Large intestine (tissue), 12 donors: ENCODE data around the gene OR2D2. TPM values are rescaled to one million over a fixed set of nuclear protein-coding genes. Genes with fewer than 3 reads are reported as not detected.

Experiments used
- DNase-seq, 2 donors: peaks; one replicate each; pipeline versions ENCODE4 v3.0.0 to v3.0.0-alpha.2; 2013
- H3K27ac ChIP-seq: one replicate; pipeline ENCODE4 v1.5.1; 2013; ENCODE audit warnings: low read length
- H3K27me3 ChIP-seq: 2 replicates; pipeline ENCODE4 v1.6.1; 2013; ENCODE audit warnings: low read length; ENCODE audit not compliant: control insufficient read depth, insufficient read depth
- H3K36me3 ChIP-seq: 2 replicates; pipeline ENCODE4 v1.6.1; 2013; ENCODE audit warnings: low read length; ENCODE audit not compliant: control insufficient read depth, insufficient read depth
- H3K4me1 ChIP-seq: one replicate; pipeline ENCODE4 v1.6.1; 2013; ENCODE audit warnings: low read length; ENCODE audit not compliant: control insufficient read depth, insufficient read depth
- H3K4me3 ChIP-seq: one replicate; pipeline ENCODE4 v1.5.1; 2013; ENCODE audit warnings: low read length
- H3K9me3 ChIP-seq: one replicate; pipeline ENCODE4 v1.6.1; 2013; ENCODE audit warnings: mild to moderate bottlenecking, low read depth, low read length, moderate library complexity; ENCODE audit not compliant: control insufficient read depth
- WGBS: methylation state at CpG from one replicate; pipeline ENCODE4 v1.1.5; 2013; ENCODE audit warnings: low lambda C conversion rate; ENCODE audit not compliant: insufficient coverage; 5-methylcytosine and 5-hydroxymethylcytosine counted together
- long read RNA-seq, 11 donors: transcript quantifications; one replicate each; lab custom pipeline, GENCODE V29; 2026
- polyA plus RNA-seq: library from polyadenylated mRNA; unstranded; fragments of 120-200 nt; gene quantifications from one replicate; pipeline ENCODE4 v1.2.1, GENCODE V29; 2013

The OR2D2 gene
- not detected for polyA plus RNA-seq
- long read RNA-seq, donor 1, result 0 reads
- long read RNA-seq, donor 2, result 0 reads
- long read RNA-seq, donor 3, result 0 reads
- long read RNA-seq, donor 4, result 0 reads
- long read RNA-seq, donor 5, result 0 reads
- long read RNA-seq, donor 6, result 0 reads
- long read RNA-seq, donor 7, result 0 reads
- long read RNA-seq, donor 8, result 0 reads
- long read RNA-seq, donor 9, result 0 reads
- long read RNA-seq, donor 10, result 0 reads
- long read RNA-seq, donor 11, result 0 reads

GRCh38 chr11:6892400-6892799, at the start of gene OR2D2:
OR2D2 (minus strand) TSS chr11:6892500; CDS start chr11:6892500, 0 bp downstream.
- H3K36me3 ChIP-seq, result no peaks in the 10 kb centered on the region
- H3K27ac ChIP-seq, result no peak within 1 kb of the TSS
- WGBS, result no CpG with 5 or more reads among the region's 2 CpGs
- no peaks in the 10 kb centered on the region for H3K9me3 ChIP-seq
- H3K27me3 ChIP-seq, result no peaks in the 10 kb centered on the region
- no peak for DNase-seq
- no peaks in the 10 kb centered on the region for H3K4me1 ChIP-seq
- H3K4me3 ChIP-seq, result no peak within 1 kb of the TSS

- no peak overlapping the region for H3K27ac ChIP-seq
- DNase-seq, result no peak
Observed at GRCh38 chr11:6941970-6942369, 49.7 kb upstream of the OR2D2 start.

GRCh38 chr11:6932145-6932544, 39.8 kb upstream of the OR2D2 start:
- DNase-seq, result no peak
- no peaks in the 10 kb centered on the region for H3K27me3 ChIP-seq
- H3K27ac ChIP-seq, result no peak overlapping the region
- H3K9me3 ChIP-seq, result no peaks in the 10 kb centered on the region
- no peaks in the 10 kb centered on the region for H3K36me3 ChIP-seq
- no peaks in the 10 kb centered on the region for H3K4me1 ChIP-seq
- H3K4me3 ChIP-seq, result no peak overlapping the region
- 83% methylated on average over 1 of the region's 7 CpGs for WGBS

More at GRCh38 chr11:6941970-6942369, 49.7 kb upstream of the OR2D2 start:
- Histone ChIP-seq H3K4me3 (no peak overlapping the region), H3K36me3 (no peaks in the 10 kb centered on the region), H3K27me3 (no peaks in the 10 kb centered on the region), H3K9me3 (no peaks in the 10 kb centered on the region), H3K4me1 (no peaks in the 10 kb centered on the region)

- no peak for DNase-seq
- no peaks in the 10 kb centered on the region for H3K36me3 ChIP-seq
- no peak overlapping the region for H3K27ac ChIP-seq
- H3K9me3 ChIP-seq, result no peaks in the 10 kb centered on the region
- no CpG with 5 or more reads among the region's 3 CpGs for WGBS
- no peak overlapping the region for H3K4me3 ChIP-seq
- no peaks in the 10 kb centered on the region for H3K27me3 ChIP-seq
- H3K4me1 ChIP-seq, result no peaks in the 10 kb centered on the region
Observed at GRCh38 chr11:6931146-6931713, 38.9 kb upstream of the OR2D2 start.

- Histone ChIP-seq H3K27me3 (no peaks in the 10 kb centered on the region), H3K27ac (no peak overlapping the region), H3K4me3 (no peak overlapping the region), H3K36me3 (no peaks in the 10 kb centered on the region), H3K9me3 (no peaks in the 10 kb centered on the region), H3K4me1 (no peaks in the 10 kb centered on the region)
- WGBS, result no CpG with 5 or more reads among the region's 4 CpGs
- no peak for DNase-seq
Observed at GRCh38 chr11:6928916-6929315, 36.6 kb upstream of the OR2D2 start.

GRCh38 chr11:6927030-6927617, 34.8 kb upstream of the OR2D2 start:
- WGBS, result 7% methylated on average over 4 of the region's 11 CpGs

GRCh38 chr11:6926208-6927029, 34.1 kb upstream of the OR2D2 start, which contains the start of gene ZNF215:
ZNF215 (plus strand) TSS chr11:6926426; CDS start chr11:6932273, 5,847 bp downstream.
- no CpG with 5 or more reads among the region's 61 CpGs for WGBS

More at GRCh38 chr11:6927030-6927617, 34.8 kb upstream of the OR2D2 start:
- DNase-seq, result peak in 1 of 2 donors; percentile 43
- Histone ChIP-seq H3K27me3 (no peaks in the 10 kb centered on the region), H3K36me3 (no peaks in the 10 kb centered on the region), H3K27ac (peak overlapping the region; percentile 55), H3K4me1 (no peaks in the 10 kb centered on the region), H3K9me3 (no peaks in the 10 kb centered on the region), H3K4me3 (peak overlapping the region; percentile 80)

GRCh38 chr11:6925636-6926207, 33.4 kb upstream of the OR2D2 start:
- no peaks in the 10 kb centered on the region for H3K4me1 ChIP-seq
- H3K4me3 ChIP-seq, result peak overlapping the region; percentile 80
- H3K27me3 ChIP-seq, result no peaks in the 10 kb centered on the region
- no peaks in the 10 kb centered on the region for H3K9me3 ChIP-seq
- peak in 1 of 2 donors; percentile 40 for DNase-seq
- peak overlapping the region; percentile 55 for H3K27ac ChIP-seq
- no peaks in the 10 kb centered on the region for H3K36me3 ChIP-seq
- 80% methylated on average over 1 of the region's 2 CpGs for WGBS

More at GRCh38 chr11:6926208-6927029, 34.1 kb upstream of the OR2D2 start, which contains the start of gene ZNF215:
- no peaks in the 10 kb centered on the region for H3K9me3 ChIP-seq
- H3K27me3 ChIP-seq, result no peaks in the 10 kb centered on the region
- peak within 1 kb of the TSS; percentile 55 for H3K27ac ChIP-seq
- peak; percentile 77 to 87 for DNase-seq
- peak within 1 kb of the TSS; percentile 80 for H3K4me3 ChIP-seq
- no peaks in the 10 kb centered on the region for H3K4me1 ChIP-seq
- H3K36me3 ChIP-seq, result no peaks in the 10 kb centered on the region

- Histone ChIP-seq H3K4me1 (no peaks in the 10 kb centered on the region), H3K9me3 (no peaks in the 10 kb centered on the region), H3K4me3 (no peak overlapping the region), H3K27me3 (no peaks in the 10 kb centered on the region), H3K36me3 (no peaks in the 10 kb centered on the region), H3K27ac (no peak overlapping the region)
- DNase-seq, result no peak
Observed at GRCh38 chr11:6925007-6925577, 32.8 kb upstream of the OR2D2 start.

GRCh38 chr11:6920702-6921101, 28.4 kb upstream of the OR2D2 start, which contains the start of gene OR2D3:
OR2D3 (plus strand) TSS chr11:6921002; CDS start chr11:6921002, 0 bp downstream.
- no peaks in the 10 kb centered on the region for H3K27me3 ChIP-seq
- H3K27ac ChIP-seq, result no peak within 1 kb of the TSS
- H3K36me3 ChIP-seq, result no peaks in the 10 kb centered on the region
- H3K4me3 ChIP-seq, result no peak within 1 kb of the TSS
- H3K4me1 ChIP-seq, result no peaks in the 10 kb centered on the region
- no peak for DNase-seq
- whole genome bisulfite sequencing, result no CpG with 5 or more reads among the region's 1 CpG
- H3K9me3 ChIP-seq, result peaks cover 4% of the 10 kb centered on the region
